HG02571 (cell line): ENCODE data around the gene FGF19.

Source experiments
- ATAC-seq: cut with Tn5 transposase; IDR thresholded peaks from one replicate; pipeline ENCODE4 v1.9.1; 2021; ENCODE audit warnings: mild to moderate bottlenecking, moderate library complexity; ENCODE audit not compliant: unreplicated experiment

Gene FGF19

GRCh38 chr11:69657456-69657910, 46.3 kb downstream of the FGF19 start:
- ATAC-seq = no peak

GRCh38 chr11:69656536-69657455, 47.0 kb downstream of the FGF19 start:
- no peak for ATAC-seq

DNA sequence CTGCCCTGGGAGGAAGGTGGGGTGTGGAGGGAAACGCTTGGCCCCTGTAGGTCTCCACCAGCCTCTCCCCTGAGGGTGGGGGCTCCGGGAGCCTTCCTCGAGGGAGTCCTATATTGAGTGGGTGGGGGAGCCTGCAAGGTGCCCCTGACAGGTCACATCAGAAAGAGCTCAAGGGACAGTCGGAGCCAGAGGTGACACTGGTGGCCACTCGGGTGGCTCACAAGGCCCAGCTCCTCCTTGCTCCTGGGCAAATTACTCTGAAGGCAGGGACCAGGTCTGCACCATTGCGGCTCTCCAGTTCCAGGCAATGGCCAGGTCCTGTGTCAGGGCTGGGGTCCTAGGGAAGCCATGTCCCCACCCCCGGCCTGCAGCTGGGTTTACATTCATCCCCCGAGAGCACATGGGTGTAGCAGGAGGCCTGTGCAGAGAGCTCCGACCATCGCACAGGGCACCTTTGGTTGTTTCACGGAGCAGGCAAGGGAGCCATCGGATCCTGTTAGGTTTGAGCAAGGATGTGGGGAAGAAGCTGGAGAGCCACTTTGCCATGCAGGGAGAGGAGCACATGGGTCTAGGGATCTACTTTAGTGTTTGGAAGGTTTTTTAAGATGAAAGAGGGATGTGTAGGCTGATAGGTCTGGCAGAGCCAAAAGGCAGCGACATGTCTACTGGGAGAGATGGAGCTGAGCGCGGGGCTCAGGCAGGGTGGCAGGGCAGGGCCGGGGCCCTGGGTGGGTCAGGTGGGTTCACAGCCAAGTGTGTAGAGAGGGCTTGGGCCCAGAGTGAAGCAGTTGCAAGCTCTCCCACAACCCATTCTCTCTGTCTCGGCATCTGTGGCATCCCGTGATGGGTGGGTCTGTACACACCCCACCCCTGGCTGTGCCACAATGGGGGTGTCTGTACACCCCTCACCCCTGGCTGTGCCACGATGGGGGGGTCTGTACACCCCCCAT, 48.1 kb downstream of the FGF19 start:
- ATAC-seq = no peak

GRCh38 chr11:69654660-69655478, 49.0 kb downstream of the FGF19 start:
- no peak for ATAC-seq

GRCh38 chr11:69654001-69654659, 49.7 kb downstream of the FGF19 start:
- no peak for ATAC-seq

GRCh38 chr11:69653406-69653960, 50.3 kb downstream of the FGF19 start:
- no peak for ATAC-seq

DNA sequence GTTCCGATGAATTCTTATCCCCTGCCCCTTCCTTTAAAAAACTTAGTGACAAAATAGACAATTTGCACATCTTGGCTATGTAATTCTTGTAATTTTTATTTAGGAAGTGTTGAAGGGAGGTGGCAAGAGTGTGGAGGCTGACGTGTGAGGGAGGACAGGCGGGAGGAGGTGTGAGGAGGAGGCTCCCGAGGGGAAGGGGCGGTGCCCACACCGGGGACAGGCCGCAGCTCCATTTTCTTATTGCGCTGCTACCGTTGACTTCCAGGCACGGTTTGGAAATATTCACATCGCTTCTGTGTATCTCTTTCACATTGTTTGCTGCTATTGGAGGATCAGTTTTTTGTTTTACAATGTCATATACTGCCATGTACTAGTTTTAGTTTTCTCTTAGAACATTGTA, 50.8 kb downstream of the FGF19 start:
- no peak for ATAC-seq

DNA sequence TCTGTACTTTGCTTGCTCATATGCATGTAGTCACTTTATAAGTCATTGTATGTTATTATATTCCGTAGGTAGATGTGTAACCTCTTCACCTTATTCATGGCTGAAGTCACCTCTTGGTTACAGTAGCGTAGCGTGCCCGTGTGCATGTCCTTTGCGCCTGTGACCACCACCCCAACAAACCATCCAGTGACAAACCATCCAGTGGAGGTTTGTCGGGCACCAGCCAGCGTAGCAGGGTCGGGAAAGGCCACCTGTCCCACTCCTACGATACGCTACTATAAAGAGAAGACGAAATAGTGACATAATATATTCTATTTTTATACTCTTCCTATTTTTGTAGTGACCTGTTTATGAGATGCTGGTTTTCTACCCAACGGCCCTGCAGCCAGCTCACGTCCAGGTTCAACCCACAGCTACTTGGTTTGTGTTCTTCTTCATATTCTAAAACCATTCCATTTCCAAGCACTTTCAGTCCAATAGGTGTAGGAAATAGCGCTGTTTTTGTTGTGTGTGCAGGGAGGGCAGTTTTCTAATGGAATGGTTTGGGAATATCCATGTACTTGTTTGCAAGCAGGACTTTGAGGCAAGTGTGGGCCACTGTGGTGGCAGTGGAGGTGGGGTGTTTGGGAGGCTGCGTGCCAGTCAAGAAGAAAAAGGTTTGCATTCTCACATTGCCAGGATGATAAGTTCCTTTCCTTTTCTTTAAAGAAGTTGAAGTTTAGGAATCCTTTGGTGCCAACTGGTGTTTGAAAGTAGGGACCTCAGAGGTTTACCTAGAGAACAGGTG, 51.8 kb downstream of the FGF19 start:
- no peak for ATAC-seq

GRCh38 chr11:69650832-69651344, 52.9 kb downstream of the FGF19 start:
- ATAC-seq = no peak

DNA sequence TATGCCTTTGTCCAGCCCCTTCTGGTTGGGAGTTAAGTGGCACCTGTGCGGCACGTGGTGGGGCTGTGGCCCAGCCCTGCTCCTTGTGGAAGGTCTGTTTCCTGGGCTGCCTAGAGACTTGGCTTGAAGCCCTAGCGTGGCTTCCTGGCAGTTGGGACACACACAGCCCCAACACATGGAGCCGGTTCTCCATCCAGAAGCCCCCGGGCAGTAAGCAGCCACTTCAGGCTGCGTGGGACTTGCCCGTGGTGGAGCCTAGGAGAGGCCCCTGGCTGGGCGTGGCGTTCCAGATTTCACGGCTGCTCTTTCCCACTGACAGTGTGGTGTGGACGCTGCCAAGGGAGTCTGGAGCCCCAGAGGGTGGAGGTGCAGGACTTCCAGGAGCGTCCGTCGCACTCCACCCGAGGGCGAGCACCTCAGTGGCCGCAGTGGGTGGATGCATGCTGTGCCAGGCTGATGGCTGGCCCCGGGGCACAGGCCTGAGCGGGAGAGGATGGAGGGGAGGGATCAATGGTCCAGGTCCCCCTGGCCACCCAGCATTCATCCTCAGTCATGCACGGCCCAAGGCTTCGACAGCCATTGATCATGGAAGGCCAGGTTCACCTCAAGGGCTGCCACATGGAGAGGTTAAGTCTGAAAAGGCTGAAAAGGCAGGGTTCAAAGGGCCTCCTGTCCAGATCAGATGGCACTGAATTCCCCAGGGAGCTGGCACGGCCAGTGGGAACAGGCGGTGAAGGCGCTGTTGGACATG, 53.6 kb downstream of the FGF19 start:
- ATAC-seq = no peak

DNA sequence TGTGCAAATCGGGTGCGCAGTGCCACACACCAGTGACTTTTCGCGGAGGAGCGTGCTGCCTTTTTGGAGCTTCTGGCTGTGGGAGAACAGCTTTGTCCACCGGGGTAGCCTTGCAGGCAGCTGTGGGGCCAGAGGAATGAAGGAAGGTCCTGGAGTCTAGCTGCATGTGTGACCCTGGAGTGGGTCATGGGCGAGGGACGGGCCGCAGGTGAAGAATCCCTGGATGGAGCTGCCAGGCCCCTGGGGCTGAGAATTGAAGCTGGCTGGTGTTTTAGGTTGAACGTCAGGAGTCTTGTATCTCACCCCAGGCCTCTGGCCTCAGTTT, 54.3 kb downstream of the FGF19 start:
- ATAC-seq = no peak

- ATAC-seq = no peak
Measured at GRCh38 chr11:69648679-69649575, 54.9 kb downstream of the FGF19 start.
